HepG2 (cell line): Measurements from ENCODE around the gene CNKSR3. TPM values are rescaled to one million over a fixed set of nuclear protein-coding genes. Genes with fewer than 3 reads are reported as not detected.
A peak's percentile ranks its signal among the peaks of the same experiment; 100 is the strongest.

Experiments
- ATF7-NPFF ChIP-seq: sonication (generic); formaldehyde crosslinking; IDR thresholded peaks from 2 replicates; pipeline ENCODE4 v1.8.1; 2023; ENCODE audit warnings: mild to moderate bottlenecking, low read depth, missing genetic modification reagents, moderate library complexity
- ATM ChIP-seq: fragments of 450-650 bp; IDR thresholded peaks from 2 replicates; pipeline ENCODE4 v1.7.1; 2017; ENCODE audit warnings: mild to moderate bottlenecking, borderline replicate concordance
- CEBPB ChIP-seq: IDR thresholded peaks from 2 replicates; pipeline ENCODE4 v1.6.1; 2011; ENCODE audit warnings: low read depth, low read length, improper control_type of control experiment, borderline replicate concordance
- DMAP1 ChIP-seq: IDR thresholded peaks from 2 replicates; pipeline ENCODE4 v1.6.1; 2016
- DMTF1 ChIP-seq: sonication (generic); formaldehyde crosslinking; IDR thresholded peaks from 2 replicates; pipeline ENCODE4 v1.4.0; 2020; ENCODE audit warnings: mild to moderate bottlenecking, missing genetic modification reagents
- ETS1 ChIP-seq: sonication (generic); formaldehyde crosslinking; IDR thresholded peaks from 2 replicates; pipeline ENCODE4 v1.4.0; 2020; ENCODE audit warnings: missing genetic modification reagents
- KLF12 ChIP-seq: sonication (generic); formaldehyde crosslinking; IDR thresholded peaks from 2 replicates; pipeline ENCODE4 v1.4.0; 2020; ENCODE audit warnings: missing genetic modification reagents, borderline replicate concordance
- NCOR1 ChIP-seq: fragments of 200-600 bp; sonication (generic); IDR thresholded peaks from 2 replicates; pipeline ENCODE4 v1.7.0; 2017; ENCODE audit warnings: antibody characterized with exemption, low read length, borderline replicate concordance
- SRF ChIP-seq: IDR thresholded peaks from 2 replicates; pipeline ENCODE4 v1.6.1; 2011; ENCODE audit warnings: mild to moderate bottlenecking, low read depth, low read length, moderate library complexity
- XBP1 ChIP-seq: sonication (generic); formaldehyde crosslinking; IDR thresholded peaks from 2 replicates; pipeline ENCODE4 v1.5.0; 2020; ENCODE audit warnings: missing genetic modification reagents
- ZFP36L2 ChIP-seq: sonication (generic); formaldehyde crosslinking; IDR thresholded peaks from 2 replicates; pipeline ENCODE4 v1.4.0; 2020; ENCODE audit warnings: missing genetic modification reagents
- ZNF10 ChIP-seq: sonication (generic); formaldehyde crosslinking; IDR thresholded peaks from 2 replicates; pipeline ENCODE4 v1.4.0; 2020; ENCODE audit warnings: mild to moderate bottlenecking, low read depth, missing genetic modification reagents, borderline replicate concordance
- ZNF3 ChIP-seq: IDR thresholded peaks from 2 replicates; pipeline ENCODE4 v1.7.0; 2017; ENCODE audit warnings: inconsistent platforms
- ZNF576 ChIP-seq: sonication (generic); formaldehyde crosslinking; IDR thresholded peaks from 2 replicates; pipeline ENCODE4 v1.4.0; 2020; ENCODE audit warnings: mild to moderate bottlenecking, missing genetic modification reagents
- ZNF598 ChIP-seq: sonication (generic); formaldehyde crosslinking; IDR thresholded peaks from 2 replicates; pipeline ENCODE4 v1.5.1; 2020; ENCODE audit warnings: mild to moderate bottlenecking, missing genetic modification reagents, borderline replicate concordance
- polyA plus RNA-seq, 8 experiments: library from polyadenylated mRNA; depleted of rRNA in 3 of 8; stranded (reverse) in 7 of 8; unstranded in 1 of 8; fragments of >200 nt; fragmentation: Illumina TruSeq in 4 of 8; extraction: Trizol in 4 of 8; gene quantifications; 2 replicates each; pipeline versions ENCODE4 v1.2.1 to v1.2.3, GENCODE V29; 2011 to 2016; ENCODE audit warnings: low read depth in 4 of 8, missing spikeins in 1 of 8, mixed read lengths in 1 of 8; ENCODE audit not compliant: insufficient read depth in 1 of 8
- total RNA-seq, 5 experiments: library from RNA; depleted of rRNA; stranded (reverse); fragments of >200 nt; fragmentation: Illumina TruSeq; extraction: Trizol; gene quantifications; 2 replicates each; pipeline ENCODE4 v1.2.3, GENCODE V29; 2016; ENCODE audit warnings: low read depth in 1 of 5
- TF ChIP-seq, protein P1 (sequence below): sonication (generic); formaldehyde crosslinking; IDR thresholded peaks from 2 replicates; pipeline ENCODE4 v1.9.0; 2021; ENCODE audit warnings: missing genetic modification reagents, borderline replicate concordance
- TF ChIP-seq, protein P2 (sequence below): IDR thresholded peaks from 2 replicates; pipeline ENCODE4 v1.4.0; 2020; ENCODE audit warnings: mild to moderate bottlenecking, missing genetic modification reagents

Gene CNKSR3
- total and polyA plus RNA-seq, 2 of the 13 experiments (the other 11 are each of a cell fraction or from before 2014, with no cell fraction given): 9.2 to 38.6 TPM

DNA sequence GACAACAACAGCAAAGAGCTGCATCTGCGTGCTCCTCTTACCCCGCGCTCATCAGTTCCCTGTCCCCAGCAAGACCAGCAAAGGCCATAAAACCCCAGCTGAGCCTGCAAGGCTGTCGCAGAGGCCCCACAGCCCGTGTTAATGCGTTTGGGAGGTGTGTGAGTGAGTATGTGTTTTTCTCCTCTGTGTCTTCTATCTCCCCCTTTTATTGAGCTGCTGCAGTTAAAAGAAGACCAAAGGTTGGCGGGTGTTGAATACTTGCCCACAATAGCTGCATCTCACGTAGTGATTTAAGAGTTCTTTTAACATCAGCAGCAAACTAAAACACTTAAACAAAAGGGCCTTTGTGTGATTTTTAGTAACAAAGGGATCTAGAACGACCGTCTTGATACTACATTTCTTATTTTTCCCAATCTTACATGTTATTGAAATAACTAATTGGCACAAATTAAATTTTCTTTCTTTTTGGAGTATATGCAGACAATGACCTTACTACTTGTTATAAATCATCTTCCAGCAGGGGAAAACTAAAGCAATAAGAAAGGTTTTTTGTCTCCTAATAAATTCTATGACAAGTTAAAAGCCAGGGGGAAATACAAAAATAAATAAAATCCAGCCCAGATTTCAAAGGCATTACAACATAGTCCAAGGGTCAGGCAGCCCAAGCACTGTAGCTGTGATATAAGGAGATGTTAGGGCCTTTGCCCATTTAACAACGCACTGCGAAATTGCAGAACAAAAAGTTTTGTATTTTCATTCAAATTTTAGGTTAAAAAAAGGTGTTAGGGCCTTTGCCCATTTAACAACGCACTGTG lies 27.2 kb upstream of the CNKSR3 start (continued):
- TF ChIP-seq DMTF1 (CRISPR knock-in tag) (no peak), KLF12 (0 out of 2 replicates have a peak, but pooled peaks have one; percentile 31), ZNF576 (CRISPR knock-in tag) (no peak), ZNF3 (CRISPR knock-in tag) (peak; percentile 72; the same call in 1 of the 2 replicates), ETS1 (CRISPR knock-in tag) (no peak), SRF (no peak), CEBPB (peak; percentile 72; the same call in 1 of the 2 replicates), NCOR1 (peak; percentile 80), ATF7-NPFF (CRISPR knock-in tag) (no peak), ZNF598 (no peak), ATM (no peak), ZFP36L2 (CRISPR knock-in tag) (no peak), XBP1 (CRISPR knock-in tag) (peak; percentile 52; the same call in 1 of the 2 replicates), DMAP1 (CRISPR knock-in tag) (no peak), ZNF10 (CRISPR knock-in tag) (no peak)
- TF ChIP-seq, protein P1, sequence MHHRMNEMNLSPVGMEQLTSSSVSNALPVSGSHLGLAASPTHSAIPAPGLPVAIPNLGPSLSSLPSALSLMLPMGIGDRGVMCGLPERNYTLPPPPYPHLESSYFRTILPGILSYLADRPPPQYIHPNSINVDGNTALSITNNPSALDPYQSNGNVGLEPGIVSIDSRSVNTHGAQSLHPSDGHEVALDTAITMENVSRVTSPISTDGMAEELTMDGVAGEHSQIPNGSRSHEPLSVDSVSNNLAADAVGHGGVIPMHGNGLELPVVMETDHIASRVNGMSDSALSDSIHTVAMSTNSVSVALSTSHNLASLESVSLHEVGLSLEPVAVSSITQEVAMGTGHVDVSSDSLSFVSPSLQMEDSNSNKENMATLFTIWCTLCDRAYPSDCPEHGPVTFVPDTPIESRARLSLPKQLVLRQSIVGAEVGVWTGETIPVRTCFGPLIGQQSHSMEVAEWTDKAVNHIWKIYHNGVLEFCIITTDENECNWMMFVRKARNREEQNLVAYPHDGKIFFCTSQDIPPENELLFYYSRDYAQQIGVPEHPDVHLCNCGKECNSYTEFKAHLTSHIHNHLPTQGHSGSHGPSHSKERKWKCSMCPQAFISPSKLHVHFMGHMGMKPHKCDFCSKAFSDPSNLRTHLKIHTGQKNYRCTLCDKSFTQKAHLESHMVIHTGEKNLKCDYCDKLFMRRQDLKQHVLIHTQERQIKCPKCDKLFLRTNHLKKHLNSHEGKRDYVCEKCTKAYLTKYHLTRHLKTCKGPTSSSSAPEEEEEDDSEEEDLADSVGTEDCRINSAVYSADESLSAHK (CRISPR knock-in tag): no peak
- TF ChIP-seq, protein P2, sequence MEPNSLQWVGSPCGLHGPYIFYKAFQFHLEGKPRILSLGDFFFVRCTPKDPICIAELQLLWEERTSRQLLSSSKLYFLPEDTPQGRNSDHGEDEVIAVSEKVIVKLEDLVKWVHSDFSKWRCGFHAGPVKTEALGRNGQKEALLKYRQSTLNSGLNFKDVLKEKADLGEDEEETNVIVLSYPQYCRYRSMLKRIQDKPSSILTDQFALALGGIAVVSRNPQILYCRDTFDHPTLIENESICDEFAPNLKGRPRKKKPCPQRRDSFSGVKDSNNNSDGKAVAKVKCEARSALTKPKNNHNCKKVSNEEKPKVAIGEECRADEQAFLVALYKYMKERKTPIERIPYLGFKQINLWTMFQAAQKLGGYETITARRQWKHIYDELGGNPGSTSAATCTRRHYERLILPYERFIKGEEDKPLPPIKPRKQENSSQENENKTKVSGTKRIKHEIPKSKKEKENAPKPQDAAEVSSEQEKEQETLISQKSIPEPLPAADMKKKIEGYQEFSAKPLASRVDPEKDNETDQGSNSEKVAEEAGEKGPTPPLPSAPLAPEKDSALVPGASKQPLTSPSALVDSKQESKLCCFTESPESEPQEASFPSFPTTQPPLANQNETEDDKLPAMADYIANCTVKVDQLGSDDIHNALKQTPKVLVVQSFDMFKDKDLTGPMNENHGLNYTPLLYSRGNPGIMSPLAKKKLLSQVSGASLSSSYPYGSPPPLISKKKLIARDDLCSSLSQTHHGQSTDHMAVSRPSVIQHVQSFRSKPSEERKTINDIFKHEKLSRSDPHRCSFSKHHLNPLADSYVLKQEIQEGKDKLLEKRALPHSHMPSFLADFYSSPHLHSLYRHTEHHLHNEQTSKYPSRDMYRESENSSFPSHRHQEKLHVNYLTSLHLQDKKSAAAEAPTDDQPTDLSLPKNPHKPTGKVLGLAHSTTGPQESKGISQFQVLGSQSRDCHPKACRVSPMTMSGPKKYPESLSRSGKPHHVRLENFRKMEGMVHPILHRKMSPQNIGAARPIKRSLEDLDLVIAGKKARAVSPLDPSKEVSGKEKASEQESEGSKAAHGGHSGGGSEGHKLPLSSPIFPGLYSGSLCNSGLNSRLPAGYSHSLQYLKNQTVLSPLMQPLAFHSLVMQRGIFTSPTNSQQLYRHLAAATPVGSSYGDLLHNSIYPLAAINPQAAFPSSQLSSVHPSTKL (CRISPR knock-in tag): peak; percentile 84
